HL-60 (cell line): ENCODE data around the gene THRB.

ENCODE experiments used
- DNase-seq, 2 experiments: peaks; one replicate each; pipeline ENCODE4 v3.0.0-alpha.2; 2010 to 2020; ENCODE audit warnings: low read depth in 1 of 2, low spot score in 1 of 2
- H3K27ac ChIP-seq: fragments of 250-450 bp; sonication (Bioruptor Pico); replicated peaks from 2 replicates; pipeline ENCODE4 v1.5.1; 2020; ENCODE audit warnings: mild to moderate bottlenecking, moderate library complexity
- H3K27me3 ChIP-seq: fragments of 250-450 bp; sonication (Bioruptor Pico); 2 replicates; pipeline ENCODE4 v1.5.1; 2021; ENCODE audit warnings: mild to moderate bottlenecking, moderate library complexity; ENCODE audit not compliant: insufficient read depth, poor library complexity, severe bottlenecking
- H3K4me3 ChIP-seq: replicated peaks from 2 replicates; pipeline ENCODE4 v1.5.1; 2011; ENCODE audit warnings: mild to moderate bottlenecking, control low read depth, low read length; ENCODE audit not compliant: insufficient read depth
- CTCF ChIP-seq: IDR thresholded peaks from one replicate; pipeline ENCODE4 v1.5.1; 2011; ENCODE audit warnings: low read length, control low read depth, inconsistent platforms; ENCODE audit not compliant: insufficient read depth
- GABPA ChIP-seq: IDR thresholded peaks from 2 replicates; pipeline ENCODE4 v1.6.1; 2012; ENCODE audit warnings: low read depth
- POLR2AphosphoS5 ChIP-seq: IDR thresholded peaks from 2 replicates; pipeline ENCODE4 v1.6.1; 2012; ENCODE audit warnings: low read depth
- REST ChIP-seq: IDR thresholded peaks from 2 replicates; pipeline ENCODE4 v1.6.1; 2012; ENCODE audit warnings: low read depth; ENCODE audit not compliant: insufficient replicate concordance
- SPI1 ChIP-seq: IDR thresholded peaks from 2 replicates; pipeline ENCODE4 v1.6.1; 2012; ENCODE audit warnings: low read depth, mild to moderate bottlenecking, borderline replicate concordance

Gene THRB

GRCh38 chr3:24315356-24315755, 179.3 kb downstream of the THRB start:
- Histone ChIP-seq H3K27ac (no peak overlapping the region), H3K27me3 (no peaks in the 10 kb centered on the region), H3K4me3 (no peak overlapping the region)
- TF ChIP-seq SPI1: no peak
- TF ChIP-seq GABPA: no peak
- no peak for TF ChIP-seq POLR2AphosphoS5
- TF ChIP-seq REST: no peak
- no peak for TF ChIP-seq CTCF
- no peak for DNase-seq

GRCh38 chr3:24311881-24312280, 182.8 kb downstream of the THRB start:
- Histone ChIP-seq H3K4me3 (no peak overlapping the region), H3K27me3 (no peaks in the 10 kb centered on the region), H3K27ac (no peak overlapping the region)
- TF ChIP-seq SPI1 (no peak), GABPA (no peak), REST (no peak), CTCF (no peak), POLR2AphosphoS5 (no peak)
- no peak for DNase-seq

DNA sequence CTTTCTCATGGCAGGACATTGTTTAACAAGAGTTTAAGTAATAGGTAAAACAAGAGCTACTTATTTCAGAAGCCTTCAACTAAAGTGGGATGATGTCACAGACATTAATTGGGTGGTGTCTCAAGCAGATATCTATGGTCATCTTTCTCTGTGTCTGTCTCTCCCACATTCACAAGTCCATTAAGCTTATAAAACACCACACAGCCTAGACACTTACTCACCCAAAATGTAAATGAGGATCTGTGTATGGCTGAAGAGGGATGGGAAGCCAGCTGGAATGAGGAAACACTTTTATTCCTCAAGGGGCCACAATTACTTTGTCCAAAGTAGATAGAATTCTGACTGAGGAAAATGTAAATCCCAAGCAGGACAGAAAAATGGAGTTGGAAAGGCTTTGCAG, 183.8 kb downstream of the THRB start:
- no peak for DNase-seq
- H3K27me3 ChIP-seq: no peaks in the 10 kb centered on the region
- no peak overlapping the region for H3K27ac ChIP-seq
- no peak overlapping the region for H3K4me3 ChIP-seq
- TF ChIP-seq SPI1: no peak
- TF ChIP-seq POLR2AphosphoS5: no peak
- TF ChIP-seq CTCF: no peak
- no peak for TF ChIP-seq GABPA
- TF ChIP-seq REST: no peak
